ENCODE results near the gene COPRS. TPM values are rescaled to one million over a fixed set of nuclear protein-coding genes. Genes with fewer than 3 reads are reported as not detected.

COPRS gene
- total and polyA plus RNA-seq, 2 of the 8 experiments (the other 6 are each of a cell fraction or from before 2014, with no cell fraction given): 40.9 to 49.3 TPM

GRCh38 chr17:31858642-31859486, at the start of gene COPRS (continued):
- TF ChIP-seq SP2 (IDR thresholded peaks at IDR 0.05; ENCODE audit: low read length): no peak
- peak; percentile 71 for TF ChIP-seq PHF8 (conservative IDR thresholded peaks at IDR 0.05; ENCODE audit: low read depth, low read length)
- no peak for TF ChIP-seq CBX5 (IDR thresholded peaks at IDR 0.05; ENCODE audit: low read depth, low read length)
- TF ChIP-seq SAP30 (IDR thresholded peaks at IDR 0.05; ENCODE audit: insufficient read depth, insufficient replicate concordance, low read length): no peak
- TF ChIP-seq CHD7 (IDR thresholded peaks at IDR 0.05; ENCODE audit: insufficient replicate concordance, low read length): no peak
- no peak for TF ChIP-seq ATF2 (IDR thresholded peaks at IDR 0.05; ENCODE audit: low read length)
- TF ChIP-seq RBBP5 (IDR thresholded peaks at IDR 0.05; ENCODE audit: borderline replicate concordance, low read depth, low read length): no peak
- TF ChIP-seq TAF1 (IDR thresholded peaks at IDR 0.05; ENCODE audit: low read depth, low read length): peak; percentile 59
